Ishikawa (cell line): Measurements from ENCODE around the gene SH3GL1.

Experiments
- CEBPB ChIP-seq: IDR thresholded peaks from 2 replicates; pipeline ENCODE4 v1.6.1; 2012
- CREB1 ChIP-seq: IDR thresholded peaks from 2 replicates; pipeline ENCODE4 v1.6.1; 2012; ENCODE audit warnings: low read depth
- EGR1 ChIP-seq: IDR thresholded peaks from 2 replicates; pipeline ENCODE4 v1.6.1; 2012
- EP300 ChIP-seq: IDR thresholded peaks from 2 replicates; pipeline ENCODE4 v1.6.1; 2012; ENCODE audit warnings: borderline replicate concordance
- FOXM1 ChIP-seq: IDR thresholded peaks from 2 replicates; pipeline ENCODE4 v1.6.1; 2012; ENCODE audit warnings: low read depth, borderline replicate concordance
- NFIC ChIP-seq: IDR thresholded peaks from 2 replicates; pipeline ENCODE4 v1.6.1; 2012
- RAD21 ChIP-seq: IDR thresholded peaks from 2 replicates; pipeline ENCODE4 v1.6.1; 2012; ENCODE audit warnings: low read depth
- TAF1 ChIP-seq: IDR thresholded peaks from 2 replicates; pipeline ENCODE4 v1.6.1; 2012; ENCODE audit warnings: low read depth, mild to moderate bottlenecking
- TCF12 ChIP-seq: IDR thresholded peaks from 2 replicates; pipeline ENCODE4 v1.6.1; 2012; ENCODE audit warnings: low read depth
- TEAD4 ChIP-seq: IDR thresholded peaks from 2 replicates; pipeline ENCODE4 v1.6.1; 2012
- YY1 ChIP-seq: IDR thresholded peaks from 2 replicates; pipeline ENCODE4 v1.6.1; 2012; ENCODE audit warnings: low read depth
- ZBTB7A ChIP-seq: IDR thresholded peaks from 2 replicates; pipeline ENCODE4 v1.6.1; 2012; ENCODE audit warnings: low read depth
- TF ChIP-seq, protein P1 (sequence below): IDR thresholded peaks from 2 replicates; pipeline ENCODE4 v1.6.1; 2012
- TF ChIP-seq, protein P2 (sequence below): IDR thresholded peaks from 2 replicates; pipeline ENCODE4 v1.6.1; 2012; ENCODE audit warnings: low read depth, mild to moderate bottlenecking
- TF ChIP-seq, protein P3 (sequence below): IDR thresholded peaks from 2 replicates; pipeline ENCODE4 v1.6.1; 2012

SH3GL1 gene

DNA sequence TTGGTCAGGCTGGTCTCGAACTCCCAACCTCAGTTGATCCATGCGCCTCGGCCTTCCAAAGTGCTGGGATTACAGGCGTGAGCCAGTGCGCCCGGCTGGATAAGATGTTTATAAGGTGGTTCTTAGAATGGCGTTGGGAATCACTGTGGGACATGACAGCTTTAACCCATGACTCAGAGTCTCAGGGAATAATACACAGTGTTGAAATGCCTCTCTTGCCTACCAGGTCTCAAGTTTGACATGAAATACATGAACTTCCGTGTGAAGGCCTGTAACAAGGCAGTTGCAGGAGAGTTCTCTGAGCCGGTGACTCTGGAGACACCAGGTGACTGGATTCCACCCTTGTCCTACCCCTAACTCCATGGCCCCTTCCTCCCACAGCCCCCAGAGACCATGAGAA, 83.4 kb downstream of the SH3GL1 start:
- no peak for TF ChIP-seq ZBTB7A
- no peak for TF ChIP-seq TCF12

DNA sequence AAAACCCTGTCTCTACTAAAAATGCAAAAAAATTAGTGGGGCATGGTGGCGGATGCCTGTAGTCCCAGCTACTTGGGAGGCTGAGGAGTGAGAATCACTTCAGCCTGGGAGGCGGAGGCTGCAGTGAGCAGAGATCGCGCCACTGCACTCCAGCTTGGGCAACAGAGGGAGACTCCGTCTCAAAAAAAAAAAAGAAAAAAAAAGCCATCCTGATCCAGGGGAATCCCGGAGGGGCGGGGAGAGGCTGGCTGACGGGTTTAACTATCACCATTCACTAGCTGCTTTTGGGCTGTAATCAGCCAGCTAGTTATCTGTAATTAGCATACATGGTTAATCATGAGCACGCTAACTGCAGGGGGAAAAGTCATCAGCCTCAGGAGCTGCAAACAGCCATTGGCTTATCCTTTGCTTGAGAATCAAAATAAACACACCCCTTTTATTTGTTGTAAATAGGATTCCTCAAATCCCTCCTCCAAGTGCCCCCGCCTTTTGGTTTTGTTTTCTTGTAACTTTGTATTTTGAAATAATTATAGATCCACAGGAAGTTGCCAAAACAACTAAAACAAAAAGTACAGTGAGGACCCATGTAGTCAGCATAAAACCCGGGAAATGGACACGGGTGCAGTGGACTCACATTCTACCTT, 86.4 kb downstream of the SH3GL1 start:
- TF ChIP-seq NFIC (no peak), TEAD4 (no peak), TAF1 (no peak), EGR1 (no peak), FOXM1 (no peak), TCF12 (no peak), CREB1 (no peak), YY1 (no peak), ZBTB7A (no peak), CEBPB (no peak), RAD21 (no peak), EP300 (no peak)
- TF ChIP-seq, protein P1, sequence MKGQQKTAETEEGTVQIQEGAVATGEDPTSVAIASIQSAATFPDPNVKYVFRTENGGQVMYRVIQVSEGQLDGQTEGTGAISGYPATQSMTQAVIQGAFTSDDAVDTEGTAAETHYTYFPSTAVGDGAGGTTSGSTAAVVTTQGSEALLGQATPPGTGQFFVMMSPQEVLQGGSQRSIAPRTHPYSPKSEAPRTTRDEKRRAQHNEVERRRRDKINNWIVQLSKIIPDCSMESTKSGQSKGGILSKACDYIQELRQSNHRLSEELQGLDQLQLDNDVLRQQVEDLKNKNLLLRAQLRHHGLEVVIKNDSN, result no peak
- TF ChIP-seq, protein P2, sequence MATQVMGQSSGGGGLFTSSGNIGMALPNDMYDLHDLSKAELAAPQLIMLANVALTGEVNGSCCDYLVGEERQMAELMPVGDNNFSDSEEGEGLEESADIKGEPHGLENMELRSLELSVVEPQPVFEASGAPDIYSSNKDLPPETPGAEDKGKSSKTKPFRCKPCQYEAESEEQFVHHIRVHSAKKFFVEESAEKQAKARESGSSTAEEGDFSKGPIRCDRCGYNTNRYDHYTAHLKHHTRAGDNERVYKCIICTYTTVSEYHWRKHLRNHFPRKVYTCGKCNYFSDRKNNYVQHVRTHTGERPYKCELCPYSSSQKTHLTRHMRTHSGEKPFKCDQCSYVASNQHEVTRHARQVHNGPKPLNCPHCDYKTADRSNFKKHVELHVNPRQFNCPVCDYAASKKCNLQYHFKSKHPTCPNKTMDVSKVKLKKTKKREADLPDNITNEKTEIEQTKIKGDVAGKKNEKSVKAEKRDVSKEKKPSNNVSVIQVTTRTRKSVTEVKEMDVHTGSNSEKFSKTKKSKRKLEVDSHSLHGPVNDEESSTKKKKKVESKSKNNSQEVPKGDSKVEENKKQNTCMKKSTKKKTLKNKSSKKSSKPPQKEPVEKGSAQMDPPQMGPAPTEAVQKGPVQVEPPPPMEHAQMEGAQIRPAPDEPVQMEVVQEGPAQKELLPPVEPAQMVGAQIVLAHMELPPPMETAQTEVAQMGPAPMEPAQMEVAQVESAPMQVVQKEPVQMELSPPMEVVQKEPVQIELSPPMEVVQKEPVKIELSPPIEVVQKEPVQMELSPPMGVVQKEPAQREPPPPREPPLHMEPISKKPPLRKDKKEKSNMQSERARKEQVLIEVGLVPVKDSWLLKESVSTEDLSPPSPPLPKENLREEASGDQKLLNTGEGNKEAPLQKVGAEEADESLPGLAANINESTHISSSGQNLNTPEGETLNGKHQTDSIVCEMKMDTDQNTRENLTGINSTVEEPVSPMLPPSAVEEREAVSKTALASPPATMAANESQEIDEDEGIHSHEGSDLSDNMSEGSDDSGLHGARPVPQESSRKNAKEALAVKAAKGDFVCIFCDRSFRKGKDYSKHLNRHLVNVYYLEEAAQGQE, result no peak
- TF ChIP-seq, protein P3, sequence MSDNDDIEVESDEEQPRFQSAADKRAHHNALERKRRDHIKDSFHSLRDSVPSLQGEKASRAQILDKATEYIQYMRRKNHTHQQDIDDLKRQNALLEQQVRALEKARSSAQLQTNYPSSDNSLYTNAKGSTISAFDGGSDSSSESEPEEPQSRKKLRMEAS, result no peak
